HG03045 (cell line): ENCODE measurements around the gene PTPRN2.

ENCODE experiments used
- ATAC-seq: cut with Tn5 transposase; IDR thresholded peaks from one replicate; pipeline ENCODE4 v1.9.1; 2021; ENCODE audit warnings: mild to moderate bottlenecking, moderate library complexity; ENCODE audit not compliant: unreplicated experiment

PTPRN2 gene

GRCh38 chr7:158581440-158582088 lies 6.1 kb downstream of the PTPRN2 start:
- no peak for ATAC-seq

DNA sequence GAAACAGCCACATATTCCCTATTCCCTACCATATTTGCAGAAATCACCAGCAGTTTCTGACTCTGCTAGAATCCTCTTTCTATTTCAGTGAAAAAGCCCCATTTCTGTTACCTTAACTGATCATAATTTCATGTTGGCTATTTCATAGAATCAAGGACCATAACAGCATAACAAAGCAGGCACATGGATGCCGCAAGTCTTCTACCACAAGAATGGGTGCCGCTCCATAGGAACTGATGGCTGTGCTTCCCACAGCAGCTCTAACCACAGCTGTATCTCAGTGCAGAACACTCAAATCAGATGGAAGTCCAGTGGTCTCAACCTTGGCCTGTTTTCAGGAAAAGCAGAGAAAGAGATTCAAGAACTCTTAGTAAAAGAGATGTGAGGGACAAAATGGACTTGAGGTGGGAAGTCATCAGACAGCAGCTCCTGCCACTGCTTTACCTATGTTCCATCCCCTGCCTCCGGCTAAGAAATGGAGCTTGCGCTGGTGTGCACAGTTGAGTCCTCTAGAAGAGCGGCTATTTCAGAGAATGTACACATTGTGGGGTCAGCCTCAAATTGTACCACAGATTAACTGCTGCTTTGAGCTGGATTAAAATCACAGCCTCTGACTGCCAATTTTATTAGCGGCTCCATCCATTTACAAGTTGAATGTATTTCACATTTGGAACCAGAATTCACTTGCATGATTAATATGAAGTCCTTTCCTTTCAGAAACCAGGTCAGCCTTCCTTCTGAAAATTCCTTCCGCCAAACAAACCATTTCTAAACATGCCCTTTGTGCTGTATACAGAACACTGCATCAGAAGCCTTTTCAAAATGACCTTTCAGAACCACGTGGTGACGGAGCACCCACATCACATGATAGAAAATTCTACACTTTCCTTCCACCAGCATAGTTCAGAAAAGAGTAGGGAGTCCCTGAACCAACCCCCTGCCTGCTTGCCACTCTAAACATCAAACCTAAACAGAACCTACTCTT lies 7.7 kb downstream of the PTPRN2 start:
- no peak for ATAC-seq

- ATAC-seq = no peak
These were observed 11.4 kb downstream of the PTPRN2 start for GRCh38 chr7:158576050-158576762.

DNA sequence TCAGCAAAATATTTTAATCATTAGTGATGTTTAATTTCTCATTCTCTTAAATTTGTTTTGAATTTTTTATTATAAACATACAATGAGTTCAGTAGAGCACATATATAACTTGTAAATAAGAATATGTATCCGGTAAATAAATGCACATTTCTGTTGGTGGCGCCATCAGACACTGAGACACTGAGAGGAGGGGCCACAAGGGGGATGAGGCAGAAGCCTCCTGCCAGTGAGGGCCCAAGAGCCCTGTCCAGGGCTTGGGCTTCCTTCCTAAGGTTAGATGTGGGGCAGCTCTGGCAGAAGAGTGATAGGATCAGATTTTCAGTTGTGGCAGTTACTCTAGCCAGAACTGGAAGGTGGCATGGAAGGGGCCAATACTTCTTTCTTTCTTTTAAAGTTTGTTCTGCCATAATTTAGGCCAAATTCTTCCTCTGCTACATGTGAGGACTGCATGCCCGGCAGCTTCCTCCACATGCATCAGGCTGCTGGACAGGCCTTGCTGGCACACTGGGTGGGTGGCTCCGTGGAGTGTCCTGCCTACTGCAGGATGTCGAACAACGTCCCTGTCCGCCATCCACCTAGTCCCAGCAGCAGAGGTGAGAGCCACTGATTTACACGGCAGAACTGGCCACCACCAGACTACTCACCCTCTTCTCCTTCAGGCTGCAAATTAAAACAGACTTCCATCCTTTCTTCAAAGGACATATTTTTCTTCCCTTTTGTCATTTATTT lies 13.2 kb downstream of the PTPRN2 start:
- ATAC-seq = no peak

DNA sequence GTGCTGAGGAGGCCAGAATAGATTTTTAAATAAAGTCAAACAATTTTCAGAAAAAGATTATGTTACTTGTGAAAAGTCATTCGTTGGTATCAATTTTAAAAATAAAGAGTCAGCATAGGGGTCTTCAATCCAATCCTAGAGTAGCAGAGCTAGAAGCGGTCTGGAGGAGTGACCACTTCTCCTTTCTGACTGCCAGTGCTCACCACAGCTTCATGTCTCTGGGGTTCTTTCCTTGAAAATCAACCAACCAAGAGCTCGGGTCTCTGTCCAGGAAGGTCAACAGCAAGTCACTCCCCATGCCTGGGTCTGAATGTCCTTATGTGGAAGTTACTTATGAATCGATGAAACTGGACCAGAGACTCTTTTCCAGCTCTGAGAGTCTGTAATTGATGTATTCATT lies 14.3 kb downstream of the PTPRN2 start:
- no peak for ATAC-seq

DNA sequence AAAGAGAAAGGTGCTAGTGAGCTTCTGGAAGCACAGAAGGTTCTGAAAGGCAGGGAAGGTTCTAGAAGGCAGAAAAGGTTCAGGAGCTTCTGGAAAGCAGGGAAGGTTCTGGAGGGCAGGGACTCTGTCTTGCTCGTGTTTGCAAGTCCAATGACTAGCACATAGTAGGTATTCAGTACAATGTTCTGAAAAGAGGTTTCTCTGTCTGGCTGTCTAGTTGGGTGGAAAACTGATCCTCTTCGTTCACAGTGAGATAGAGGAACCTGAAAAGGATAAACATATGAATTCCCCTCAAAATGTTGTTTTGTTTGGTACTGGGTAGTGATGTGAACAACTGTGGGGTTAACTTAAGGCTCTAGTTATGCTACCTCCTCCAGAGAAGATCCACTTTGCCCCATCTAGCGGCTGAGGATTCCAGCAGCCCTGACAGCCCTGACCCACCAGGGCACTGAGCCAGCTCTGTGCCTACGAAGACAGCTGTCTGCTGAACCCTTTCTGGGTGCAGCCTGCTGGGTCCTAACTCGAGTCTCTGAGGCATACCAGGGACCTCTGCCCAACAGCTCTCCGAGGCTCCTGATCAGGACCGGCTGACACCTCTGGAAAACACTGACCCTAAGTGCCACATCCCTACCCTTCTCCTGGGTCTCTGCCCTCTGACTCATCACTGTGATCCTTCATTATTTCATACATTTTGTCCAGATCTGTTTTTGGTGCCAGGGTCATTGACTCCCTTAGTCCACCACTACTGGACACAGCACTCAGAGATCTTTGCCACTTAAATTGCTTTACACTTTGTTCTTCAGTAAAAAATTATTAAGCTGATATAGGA lies 15.4 kb downstream of the PTPRN2 start:
- ATAC-seq = no peak

DNA sequence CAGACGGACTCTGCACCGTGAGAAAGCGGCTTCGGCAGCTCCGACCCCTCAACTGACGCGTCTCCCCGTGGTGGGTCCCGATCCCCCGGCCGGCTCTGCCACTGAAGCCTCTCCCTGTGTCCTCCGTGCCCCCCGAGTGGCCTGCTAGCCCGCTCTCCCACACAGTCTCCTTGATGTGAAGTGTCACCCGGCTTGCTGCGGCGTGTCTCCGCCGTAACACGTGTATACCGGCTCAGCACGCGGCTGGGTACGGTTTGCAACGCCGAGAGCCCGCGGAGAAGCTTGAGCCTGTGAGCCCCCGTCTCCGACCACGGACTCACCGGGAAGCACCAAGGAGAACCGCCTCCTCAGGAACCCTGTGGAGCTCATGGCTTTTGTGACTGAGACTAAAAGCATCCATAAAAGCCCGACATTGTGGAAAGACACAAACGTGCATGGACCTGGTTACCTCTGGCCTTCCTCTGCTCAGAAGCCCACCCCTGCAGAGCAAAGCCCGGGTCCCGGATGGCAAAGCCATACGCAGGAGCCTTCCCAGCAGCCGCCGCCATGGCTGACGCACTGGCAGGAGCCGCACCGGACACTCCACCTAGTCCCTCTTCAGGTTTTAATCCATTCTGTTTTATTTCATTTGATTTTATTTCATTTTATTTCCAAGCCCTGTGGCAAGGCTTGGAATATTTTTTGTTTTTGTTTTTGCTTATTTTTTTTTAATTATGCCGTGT lies 17.0 kb downstream of the PTPRN2 start:
- no peak for ATAC-seq

- ATAC-seq = no peak
These were observed 17.7 kb downstream of the PTPRN2 start for GRCh38 chr7:158569858-158570323.

- no peak for ATAC-seq
These were observed 18.4 kb downstream of the PTPRN2 start for GRCh38 chr7:158568974-158569857.

DNA sequence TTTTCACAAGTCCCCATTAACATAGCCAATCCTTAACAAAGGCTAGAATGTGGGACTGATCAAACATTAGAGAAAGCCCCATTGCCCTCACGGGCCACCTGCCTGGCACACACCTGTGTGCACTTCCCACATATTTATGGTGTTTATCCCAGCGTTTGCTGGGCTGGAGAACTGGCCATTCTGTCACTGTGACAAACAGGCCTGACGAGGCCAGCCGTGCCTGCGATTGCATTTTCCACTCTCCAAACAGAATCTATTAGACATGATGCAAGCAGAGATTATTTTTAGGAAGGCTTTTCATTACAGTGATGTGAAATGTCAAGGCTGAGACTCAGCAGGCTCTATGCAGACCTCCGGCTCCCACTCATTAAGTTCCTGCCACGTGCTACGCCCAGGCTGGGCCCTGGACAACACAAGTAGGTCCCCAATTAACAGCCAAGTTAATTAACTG lies 20.4 kb downstream of the PTPRN2 start:
- no peak for ATAC-seq

GRCh38 chr7:158564663-158565035 lies 23.0 kb downstream of the PTPRN2 start:
- ATAC-seq = no peak

DNA sequence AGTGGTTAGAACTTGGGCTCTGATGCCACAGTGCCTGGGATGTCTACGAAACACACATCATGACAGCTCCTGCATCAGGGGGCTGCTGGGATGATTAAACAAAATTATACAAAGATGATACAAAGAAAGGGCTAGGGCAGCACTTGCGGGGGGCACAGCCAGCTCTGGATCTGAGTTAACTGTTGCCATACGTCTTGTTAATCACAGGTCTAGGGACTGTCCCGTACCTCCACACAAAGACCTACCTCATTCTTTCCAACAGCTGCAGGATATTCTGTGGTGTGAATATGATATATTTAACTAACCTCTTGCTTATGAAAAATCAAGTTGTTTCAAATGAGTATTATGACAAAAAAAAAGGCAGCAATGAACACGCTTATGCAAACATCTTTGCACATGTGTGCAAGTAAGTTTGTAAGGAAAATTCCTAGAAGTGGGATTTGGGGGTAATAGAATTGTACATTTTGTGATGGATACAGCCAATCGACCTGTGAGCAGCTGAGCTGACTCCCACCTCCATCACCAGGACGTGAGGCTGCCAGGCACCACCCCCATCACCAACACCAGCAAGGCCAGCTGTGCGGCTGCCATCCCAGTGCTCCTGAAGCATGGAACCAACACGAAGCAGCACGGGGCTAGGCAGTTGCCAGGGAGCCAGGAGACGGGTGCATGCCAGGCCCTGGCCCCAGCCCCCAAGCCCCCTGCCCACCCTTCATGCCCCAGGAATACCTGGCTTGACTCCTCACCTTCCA lies 23.5 kb downstream of the PTPRN2 start:
- ATAC-seq = no peak

DNA sequence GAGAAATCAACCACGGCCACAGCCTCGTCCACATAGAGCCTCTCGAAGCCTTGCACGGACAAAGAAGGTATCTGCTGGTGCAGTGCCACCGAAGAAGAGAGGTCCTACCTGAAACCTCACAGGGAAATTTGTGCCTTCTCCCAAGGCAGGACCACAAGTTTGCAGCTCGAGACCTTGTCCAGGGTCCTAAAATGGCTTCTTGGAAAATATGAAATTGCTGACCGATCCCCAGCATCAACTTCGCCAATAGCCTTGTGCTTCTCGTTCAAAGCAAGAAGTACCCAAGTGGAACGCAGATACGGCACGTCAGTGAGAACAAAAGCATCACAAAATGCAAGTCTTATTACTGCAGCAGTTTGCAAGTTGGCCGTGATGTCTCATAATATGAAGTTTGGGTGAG lies 24.6 kb downstream of the PTPRN2 start:
- no peak for ATAC-seq

DNA sequence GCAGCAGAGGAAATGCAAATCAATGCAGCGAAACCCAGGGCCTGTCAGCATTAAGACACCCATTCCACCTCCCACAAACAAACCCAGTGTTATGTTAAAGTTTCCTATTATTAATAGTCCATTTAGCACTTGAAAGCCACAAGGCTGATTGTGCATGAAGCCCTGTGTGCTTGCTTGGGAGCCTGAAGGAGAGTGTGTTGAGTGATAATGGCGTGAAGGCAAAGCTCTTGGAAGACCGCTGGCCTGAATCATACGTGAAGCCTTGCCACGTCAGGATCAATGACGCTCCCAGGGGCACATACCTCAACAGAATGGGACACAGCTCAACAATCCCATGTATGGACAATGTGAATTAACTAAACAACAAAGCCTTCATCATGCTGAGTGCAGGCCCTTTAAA lies 25.1 kb downstream of the PTPRN2 start:
- ATAC-seq = no peak

- ATAC-seq = no peak
These were observed 26.0 kb downstream of the PTPRN2 start for GRCh38 chr7:158561659-158562058.

DNA sequence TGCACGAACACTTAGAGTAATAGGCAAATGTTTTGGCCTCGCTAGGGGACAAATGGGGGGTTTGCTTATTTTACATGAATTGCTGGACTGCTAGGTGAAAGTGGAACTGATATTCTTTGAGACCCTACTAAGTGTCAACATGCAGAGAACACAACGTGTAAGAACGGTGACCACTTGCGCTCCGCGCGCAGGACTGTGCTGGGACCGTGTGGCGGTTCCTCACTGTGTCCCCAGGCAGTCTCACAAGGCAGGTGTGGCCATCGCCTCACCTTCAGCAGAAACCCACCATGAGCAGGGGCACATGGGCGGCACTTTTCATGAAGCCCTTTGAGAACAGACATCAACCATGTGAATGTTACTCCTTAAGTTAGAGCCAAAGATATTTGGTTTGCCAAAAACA lies 27.2 kb downstream of the PTPRN2 start:
- no peak for ATAC-seq

- no peak for ATAC-seq
These were observed 28.3 kb downstream of the PTPRN2 start for GRCh38 chr7:158559356-158559755.

- ATAC-seq = no peak
These were observed 28.8 kb downstream of the PTPRN2 start for GRCh38 chr7:158558816-158559215.
